H1 (cell line): Measurements from ENCODE around the gene GTSE1. TPM values are rescaled to one million over a fixed set of nuclear protein-coding genes. Genes with fewer than 3 reads are reported as not detected.

Experiments
- CTCF ChIA-PET: fragments of 300-600 bp; sonication (Branson Sonifier 250); formaldehyde crosslinking; loops from one replicate; lab custom pipeline; 2021; ENCODE audit not compliant: partially characterized antibody; lab: Charles Lee
- POLR2A ChIA-PET: fragments of 300-600 bp; sonication (Branson Sonifier 250); formaldehyde crosslinking; loops from one replicate; lab custom pipeline; 2021; ENCODE audit warnings: inconsistent platforms; ENCODE audit not compliant: partially characterized antibody; lab: Charles Lee
- DNase-seq, 2 experiments: peaks; one replicate each; pipeline versions ENCODE4 v3.0.0 to v3.0.0-alpha.2; 2010 to 2022; ENCODE audit warnings: low spot score in 2 of 2, low read depth in 1 of 2, mixed read lengths in 1 of 2
- FAIRE-seq: peaks from 2 replicates; lab custom pipeline; 2011; peaks lifted over from hg19 to GRCh38; lab: Jason Lieb, UNC
- H2AFZ ChIP-seq: 2 replicates; pipeline ENCODE4 v1.8.1; 2012; ENCODE audit warnings: low read length, inconsistent platforms
- H2AK5ac ChIP-seq: 2 replicates; pipeline ENCODE4 v1.6.1; 2013; ENCODE audit warnings: low read depth, low read length
- H2BK120ac ChIP-seq: replicated peaks from 2 replicates; pipeline ENCODE3; 2013; ENCODE audit warnings: low read depth, low read length, inconsistent platforms
- H2BK12ac ChIP-seq: 2 replicates; pipeline ENCODE4 v1.6.1; 2013; ENCODE audit warnings: low read depth, low read length
- H2BK15ac ChIP-seq: 2 replicates; pipeline ENCODE4 v1.6.1; 2013; ENCODE audit warnings: low read length
- H2BK20ac ChIP-seq: 2 replicates; pipeline ENCODE4 v1.6.1; 2013; ENCODE audit warnings: low read length
- H2BK5ac ChIP-seq: 2 replicates; pipeline ENCODE4 v1.6.1; 2013; ENCODE audit warnings: low read depth, low read length
- H3K14ac ChIP-seq: 2 replicates; pipeline ENCODE4 v1.6.1; 2013; ENCODE audit warnings: inconsistent platforms; ENCODE audit not compliant: insufficient read length
- H3K18ac ChIP-seq: 2 replicates; pipeline ENCODE4 v1.6.1; 2013; ENCODE audit warnings: low read length; ENCODE audit errors: extremely low read depth
- H3K23ac ChIP-seq: 2 replicates; pipeline ENCODE4 v1.6.1; 2013; ENCODE audit warnings: inconsistent platforms; ENCODE audit not compliant: insufficient read length
- H3K23me2 ChIP-seq: 2 replicates; pipeline ENCODE4 v1.6.1; 2013; ENCODE audit warnings: low read depth, low read length
- H3K27ac ChIP-seq: 2 replicates; pipeline ENCODE4 v1.6.1; 2011; ENCODE audit warnings: low read depth, low read length, inconsistent platforms
- H3K27me3 ChIP-seq, 4 experiments: replicated peaks in 1 of 4; 1 replicate in 1 of 4; 2 replicates in 3 of 4; pipeline versions ENCODE4 v1.6.1 to v1.8.1; 2011 to 2013; ENCODE audit warnings: low read length in 3 of 4, mild to moderate bottlenecking in 3 of 4, inconsistent platforms in 2 of 4, mixed read lengths in 2 of 4, moderate library complexity in 1 of 4; ENCODE audit not compliant: control insufficient read depth in 3 of 4, insufficient read depth in 3 of 4; ENCODE audit errors: extremely low read depth in 1 of 4
- H3K36me3 ChIP-seq, 4 experiments: 2 replicates each; pipeline versions ENCODE4 v1.6.1 to v1.8.1; 2011 to 2013; ENCODE audit warnings: mild to moderate bottlenecking in 4 of 4, low read length in 3 of 4, moderate library complexity in 2 of 4, control low read depth in 1 of 4, inconsistent platforms in 1 of 4; ENCODE audit not compliant: insufficient read depth in 4 of 4, control insufficient read depth in 2 of 4
- H3K4ac ChIP-seq: replicated peaks from 2 replicates; pipeline ENCODE3; 2013; ENCODE audit warnings: low read length, low read depth, mixed read lengths, inconsistent platforms; ENCODE audit not compliant: insufficient read length
- H3K4me1 ChIP-seq, 4 experiments: replicated peaks in 1 of 4; 1 replicate in 1 of 4; 2 replicates in 3 of 4; pipeline versions ENCODE4 v1.6.1 to v1.8.1; 2011 to 2013; ENCODE audit warnings: low read length in 3 of 4, inconsistent platforms in 2 of 4, mixed read lengths in 1 of 4; ENCODE audit not compliant: insufficient read depth in 4 of 4, control insufficient read depth in 3 of 4
- H3K4me2 ChIP-seq, 2 experiments: 2 replicates each; pipeline versions ENCODE4 v1.6.1 to v1.8.1; 2011 to 2013; ENCODE audit warnings: low read depth in 2 of 2, low read length in 2 of 2, control low read depth in 1 of 2, inconsistent platforms in 1 of 2, mild to moderate bottlenecking in 1 of 2; ENCODE audit not compliant: insufficient read depth in 1 of 2
- H3K4me3 ChIP-seq, 4 experiments: fragments of 200-600, 300-600 bp in 1 of 4; sonication (generic), shearing (Covaris generic), sonication (Bioruptor Twin) in 1 of 4; 2 replicates each; pipeline versions ENCODE4 v1.5.1 to v1.8.1; 2011 to 2016; ENCODE audit warnings: low read length in 4 of 4, low read depth in 3 of 4, control low read depth in 2 of 4, inconsistent platforms in 2 of 4, mild to moderate bottlenecking in 2 of 4, mixed read lengths in 1 of 4, moderate library complexity in 1 of 4; ENCODE audit not compliant: insufficient read depth in 2 of 4; ENCODE audit errors: extremely low read depth in 1 of 4
- H3K56ac ChIP-seq: replicated peaks from 2 replicates; pipeline ENCODE3; 2013; ENCODE audit warnings: low read depth, mild to moderate bottlenecking, mixed read lengths, low read length, inconsistent platforms; ENCODE audit not compliant: insufficient read length
- H3K79me1 ChIP-seq: 2 replicates; pipeline ENCODE4 v1.6.1; 2013; ENCODE audit warnings: low read depth, low read length, control low read depth
- H3K79me2 ChIP-seq, 2 experiments: 2 replicates each; pipeline versions ENCODE4 v1.6.1 to v1.8.1; 2012 to 2013; ENCODE audit warnings: low read length in 2 of 2, mild to moderate bottlenecking in 2 of 2, inconsistent platforms in 1 of 2; ENCODE audit not compliant: insufficient read depth in 2 of 2, control insufficient read depth in 1 of 2
- H3K9ac ChIP-seq, 4 experiments: replicated peaks in 1 of 4; 1 replicate in 1 of 4; 2 replicates in 3 of 4; pipeline versions ENCODE4 v1.6.1 to v1.8.1; 2011 to 2013; ENCODE audit warnings: low read depth in 3 of 4, low read length in 3 of 4, control low read depth in 2 of 4, mild to moderate bottlenecking in 2 of 4, moderate library complexity in 2 of 4, inconsistent platforms in 1 of 4; ENCODE audit errors: extremely low read depth in 1 of 4
- H3K9me3 ChIP-seq, 2 experiments: 2 replicates each; pipeline versions ENCODE4 v1.6.1 to v1.8.1; 2012 to 2013; ENCODE audit warnings: mild to moderate bottlenecking in 2 of 2, moderate library complexity in 2 of 2, control low read depth in 1 of 2, inconsistent platforms in 1 of 2, low read depth in 1 of 2, low read length in 1 of 2, mixed read lengths in 1 of 2; ENCODE audit not compliant: insufficient read depth in 2 of 2
- H4K20me1 ChIP-seq, 2 experiments: replicated peaks in 1 of 2; 2 replicates each; pipeline versions ENCODE3 to v1.8.1; 2011 to 2013; ENCODE audit warnings: inconsistent platforms in 2 of 2, low read length in 2 of 2, mild to moderate bottlenecking in 1 of 2; ENCODE audit not compliant: insufficient read depth in 2 of 2, control insufficient read depth in 1 of 2
- H4K5ac ChIP-seq: 2 replicates; pipeline ENCODE4 v1.6.1; 2013; ENCODE audit warnings: low read length, low read depth, mixed read lengths, inconsistent platforms; ENCODE audit not compliant: insufficient read length
- H4K8ac ChIP-seq: 2 replicates; pipeline ENCODE4 v1.8.0; 2013; ENCODE audit warnings: mild to moderate bottlenecking, moderate library complexity, low read length, inconsistent platforms; ENCODE audit not compliant: insufficient read depth; ENCODE audit errors: extremely low read depth
- H4K91ac ChIP-seq: replicated peaks from 2 replicates; pipeline ENCODE3; 2013; ENCODE audit warnings: low read length, mixed read lengths, inconsistent platforms; ENCODE audit not compliant: insufficient read length
- BRCA1 ChIP-seq: IDR thresholded peaks from 2 replicates; pipeline ENCODE4 v1.6.1; 2012; ENCODE audit warnings: low read depth, low read length, improper control_type of control experiment
- CHD1 ChIP-seq: IDR thresholded peaks from 2 replicates; pipeline ENCODE4 v1.6.1; 2012; ENCODE audit warnings: low read depth, low read length, improper control_type of control experiment
- CTBP2 ChIP-seq: IDR thresholded peaks from 2 replicates; pipeline ENCODE4 v1.7.0; 2011; ENCODE audit warnings: borderline replicate concordance, mild to moderate bottlenecking, moderate library complexity, mixed read lengths, low read length; ENCODE audit not compliant: insufficient read depth, insufficient read length
- GABPA ChIP-seq: IDR thresholded peaks from 2 replicates; pipeline ENCODE4 v1.6.1; 2011; ENCODE audit warnings: mild to moderate bottlenecking, low read length, moderate library complexity, borderline replicate concordance; ENCODE audit not compliant: insufficient read depth
- NRF1 ChIP-seq: IDR thresholded peaks from 2 replicates; pipeline ENCODE4 v1.6.1; 2011; ENCODE audit warnings: mild to moderate bottlenecking, low read depth, low read length, improper control_type of control experiment
- RNF2 ChIP-seq: fragments of 200-900, 300-1000 bp; sonication (generic); IDR thresholded peaks from 2 replicates; pipeline ENCODE4 v1.7.1; 2016; ENCODE audit warnings: borderline replicate concordance, low read depth, mild to moderate bottlenecking, antibody characterized with exemption, low read length; ENCODE audit not compliant: poor library complexity, severe bottlenecking; ENCODE audit errors: missing control alignments
- YY1 ChIP-seq: IDR thresholded peaks from 2 replicates; pipeline ENCODE4 v1.6.1; 2011; ENCODE audit warnings: low read depth, mild to moderate bottlenecking, low read length
- WGBS, 2 experiments: shearing (Covaris generic) in 1 of 2; methylation state at CpG; one replicate each; pipeline versions ENCODE4 v1.1.6 to v1.1.7; 2013 to 2015; ENCODE audit warnings: low lambda C conversion rate in 2 of 2, mixed read lengths in 2 of 2, inconsistent platforms in 1 of 2, low coverage in 1 of 2, missing lambda C conversion rate in 1 of 2; ENCODE audit not compliant: insufficient replicate concordance in 2 of 2, insufficient coverage in 1 of 2, insufficient read length in 1 of 2; ENCODE audit errors: extremely low coverage in 1 of 2, missing lambda C conversion rate in 1 of 2; 5-methylcytosine and 5-hydroxymethylcytosine counted together
- polyA plus RNA-seq, 7 experiments: library from polyadenylated mRNA; depleted of rRNA in 3 of 7; stranded (reverse) in 5 of 7; unstranded in 2 of 7; fragments of >200 nt in 5 of 7; fragments of 200-250 nt in 2 of 7; gene quantifications; 1 replicate in 5 of 7; 2 replicates in 1 of 7; 4 replicates in 1 of 7; pipeline versions ENCODE4 v1.2.1 to v1.2.3, GENCODE V29; 2011 to 2013; ENCODE audit warnings: missing spikeins in 2 of 7, mixed read lengths in 2 of 7
- total RNA-seq: library from RNA; stranded (reverse); fragmentation: NEBNext Ultra II Directional; extraction: Animal tissue kit (Norgen Biotek cat#: 25700); gene quantifications from 2 replicates; pipeline ENCODE4 v1.2.1, GENCODE V29; 2021

Gene GTSE1
- total and polyA plus RNA-seq, 2 of the 8 experiments (the other 6 are each of a cell fraction or from before 2014, with no cell fraction given): 17.5 to 38.6 TPM

DNA sequence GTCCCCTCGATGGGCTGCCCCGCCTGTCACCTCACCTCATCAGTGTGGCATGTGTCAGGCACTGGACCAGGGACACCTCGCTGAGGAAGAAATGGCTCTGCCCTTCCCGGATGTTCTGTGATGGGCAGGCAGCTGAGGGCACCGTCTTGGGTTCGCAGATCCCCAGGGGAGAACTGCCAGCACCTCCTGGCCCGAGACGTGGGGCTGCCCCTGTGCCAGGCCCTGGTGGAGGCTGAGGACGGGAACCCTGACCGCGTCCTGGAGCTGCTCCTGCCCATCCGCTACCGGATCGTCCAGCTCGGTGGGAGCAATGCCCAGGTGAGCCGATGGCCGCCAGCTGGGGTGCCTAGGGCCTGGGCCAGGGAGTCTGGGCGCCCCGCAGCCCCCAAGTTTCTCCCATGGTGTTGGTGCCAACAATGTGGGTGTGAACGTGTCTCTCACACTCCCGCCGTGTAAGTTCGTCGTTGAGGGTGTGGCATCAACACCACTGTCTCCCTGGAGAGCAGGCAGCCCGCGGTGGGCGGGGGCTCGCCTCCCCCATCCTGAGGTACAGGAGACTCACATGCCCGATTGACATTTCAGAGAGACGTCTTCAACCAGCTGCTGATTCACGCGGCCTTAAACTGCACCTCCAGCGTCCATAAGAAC is 7.3 kb upstream of the GTSE1 start:
- Histone ChIP-seq H3K79me2 (no peaks in the 10 kb centered on the region), H3K23ac (no peak overlapping the region), H4K5ac (no peak overlapping the region), H2BK20ac (no peak overlapping the region), H3K27me3 (no peaks in the 10 kb centered on the region), H3K18ac (no peak overlapping the region), H3K4me2 (no peak overlapping the region), H4K91ac (no peak overlapping the region), H3K36me3 (peaks cover 0 to 7% (median 0%) of the 10 kb centered on the region in 4 experiments; a peak in 3 of 8 replicates), H2BK5ac (no peak overlapping the region), H4K8ac (no peak overlapping the region), H2BK15ac (no peak overlapping the region), H3K27ac (no peak overlapping the region), H3K9ac (no peak overlapping the region), H3K14ac (no peak overlapping the region), H2BK120ac (no peak overlapping the region), H2AK5ac (no peak overlapping the region), H4K20me1 (peaks cover 0 to 3% of the 10 kb centered on the region in 2 experiments), H3K4me1 (no peaks in the 10 kb centered on the region), H2BK12ac (no peak overlapping the region), H3K56ac (no peak overlapping the region), H3K4ac (no peak overlapping the region), H3K79me1 (no peaks in the 10 kb centered on the region; the same call in 1 of the 2 replicates), H2AFZ (no peak overlapping the region), H3K9me3 (no peaks in the 10 kb centered on the region), H3K23me2 (no peaks in the 10 kb centered on the region), H3K4me3 (no peak overlapping the region)
- WGBS, 2 experiments: 95% methylated on average over 32 of the region's 33 CpGs; no CpG with 5 or more reads in 1 of the 2 experiments
- ChIA-PET POLR2A (interaction anchor here (1.0 to 1.2 kb wide), 2 partner anchors 9 to 34 kb away, joined by 3 to 4 read pairs; no protein-coding TSS in a partner anchor), CTCF (interaction anchor here (0.7 kb wide), 1 partner anchor 23 kb away, joined by 4 read pairs; no protein-coding TSS in a partner anchor)
- TF ChIP-seq YY1 (no peak), CHD1 (no peak), BRCA1 (no peak), GABPA (no peak), CTBP2 (no peak), NRF1 (no peak), RNF2 (no peak)
- DNase-seq: no peak
- FAIRE-seq: no peak
